DOHH2 (cell line): Measurements from ENCODE around the gene AUTS2.

Experiments
- H3F3A ChIP-seq: fragments of 200-600 bp; sonication (generic), shearing (Covaris generic); 2 replicates; pipeline ENCODE4 v1.6.0; 2016; ENCODE audit warnings: antibody characterized with exemption, mild to moderate bottlenecking; ENCODE audit not compliant: control insufficient read depth, insufficient read depth
- H3K27ac ChIP-seq: fragments of 200-600 bp; sonication (generic); 2 replicates; pipeline ENCODE4 v1.5.1; 2014; ENCODE audit warnings: low read depth, mild to moderate bottlenecking, low read length, moderate library complexity
- H3K27me3 ChIP-seq: fragments of 200-600 bp; sonication (generic); 2 replicates; pipeline ENCODE4 v1.6.1; 2014; ENCODE audit warnings: mild to moderate bottlenecking, low read length, mixed read lengths; ENCODE audit not compliant: control insufficient read depth
- H3K36me3 ChIP-seq: fragments of 200-600 bp; sonication (generic); 2 replicates; pipeline ENCODE4 v1.6.1; 2014; ENCODE audit warnings: mild to moderate bottlenecking, low read length, moderate library complexity, mixed read lengths; ENCODE audit not compliant: control insufficient read depth
- H3K4me1 ChIP-seq: fragments of 200-600 bp; sonication (generic); 2 replicates; pipeline ENCODE4 v1.6.1; 2014; ENCODE audit warnings: mild to moderate bottlenecking, low read length, mixed read lengths; ENCODE audit not compliant: control insufficient read depth
- H3K4me2 ChIP-seq: fragments of 200-600 bp; sonication (generic); 2 replicates; pipeline ENCODE4 v1.6.0; 2014; ENCODE audit warnings: mild to moderate bottlenecking, low read length, moderate library complexity
- H3K4me3 ChIP-seq: fragments of 200-600 bp; sonication (generic); 2 replicates; pipeline ENCODE4 v1.5.1; 2014; ENCODE audit warnings: mild to moderate bottlenecking, low read length, mixed read lengths
- H3K79me2 ChIP-seq: fragments of 200-600 bp; sonication (generic); 2 replicates; pipeline ENCODE4 v1.6.1; 2014; ENCODE audit warnings: mild to moderate bottlenecking, low read length, mixed read lengths; ENCODE audit not compliant: control insufficient read depth
- H3K9me2 ChIP-seq: fragments of 200-600 bp; sonication (generic); replicated peaks from 2 replicates; pipeline ENCODE4 v1.6.1; 2014; ENCODE audit warnings: mild to moderate bottlenecking, low read length, mixed read lengths; ENCODE audit not compliant: control insufficient read depth
- H3K9me3 ChIP-seq: fragments of 200-600 bp; sonication (generic); 2 replicates; pipeline ENCODE4 v1.6.1; 2014; ENCODE audit warnings: antibody characterized with exemption, low read length, mixed read lengths; ENCODE audit not compliant: control insufficient read depth, insufficient read depth
- H4K20me1 ChIP-seq: fragments of 200-600 bp; sonication (generic); 2 replicates; pipeline ENCODE4 v1.6.0; 2014; ENCODE audit warnings: low read depth, mild to moderate bottlenecking, antibody characterized with exemption, low read length, moderate library complexity; ENCODE audit not compliant: control insufficient read depth, insufficient read depth
- CTCF ChIP-seq: fragments of 200-600 bp; sonication (generic); IDR thresholded peaks from one replicate; pipeline ENCODE4 v1.5.1; 2014; ENCODE audit warnings: antibody characterized with exemption, mild to moderate bottlenecking, low read depth, low read length; ENCODE audit not compliant: poor library complexity, severe bottlenecking
- EZH2phosphoT487 ChIP-seq: fragments of 200-600 bp; sonication (generic); IDR thresholded peaks from 2 replicates; pipeline ENCODE4 v1.6.1; 2017; ENCODE audit warnings: borderline replicate concordance, mild to moderate bottlenecking, antibody characterized with exemption, low read length, moderate library complexity, mixed read lengths

The AUTS2 gene

GRCh38 chr7:69868921-69869320 lies 270.6 kb downstream of the AUTS2 start:
- Histone ChIP-seq H3K9me2 (no peaks in the 10 kb centered on the region), H3K79me2 (peaks cover 84% of the 10 kb centered on the region), H3K27me3 (no peaks in the 10 kb centered on the region), H3K4me3 (no peak overlapping the region), H3F3A (no peaks in the 10 kb centered on the region), H3K4me1 (peaks cover 28% of the 10 kb centered on the region), H3K9me3 (no peaks in the 10 kb centered on the region), H3K4me2 (no peak overlapping the region), H3K27ac (no peak overlapping the region), H4K20me1 (peaks cover 9% of the 10 kb centered on the region; the same call in 1 of the 2 replicates), H3K36me3 (no peaks in the 10 kb centered on the region)
- no peak for TF ChIP-seq EZH2phosphoT487
- TF ChIP-seq CTCF: no peak

- no peaks in the 10 kb centered on the region for H3F3A ChIP-seq
- H3K27me3 ChIP-seq: no peaks in the 10 kb centered on the region
- TF ChIP-seq EZH2phosphoT487 (no peak), CTCF (no peak)
- H3K4me2 ChIP-seq: no peak overlapping the region
- H3K4me3 ChIP-seq: no peak overlapping the region
- no peaks in the 10 kb centered on the region for H3K36me3 ChIP-seq
- no peaks in the 10 kb centered on the region for H4K20me1 ChIP-seq
- peaks cover 78% of the 10 kb centered on the region for H3K79me2 ChIP-seq
- H3K9me2 ChIP-seq: no peaks in the 10 kb centered on the region
- H3K9me3 ChIP-seq: no peaks in the 10 kb centered on the region
- peaks cover 17% of the 10 kb centered on the region for H3K4me1 ChIP-seq
- no peak overlapping the region for H3K27ac ChIP-seq
These were observed 273.1 kb downstream of the AUTS2 start for GRCh38 chr7:69871213-69871885.

DNA sequence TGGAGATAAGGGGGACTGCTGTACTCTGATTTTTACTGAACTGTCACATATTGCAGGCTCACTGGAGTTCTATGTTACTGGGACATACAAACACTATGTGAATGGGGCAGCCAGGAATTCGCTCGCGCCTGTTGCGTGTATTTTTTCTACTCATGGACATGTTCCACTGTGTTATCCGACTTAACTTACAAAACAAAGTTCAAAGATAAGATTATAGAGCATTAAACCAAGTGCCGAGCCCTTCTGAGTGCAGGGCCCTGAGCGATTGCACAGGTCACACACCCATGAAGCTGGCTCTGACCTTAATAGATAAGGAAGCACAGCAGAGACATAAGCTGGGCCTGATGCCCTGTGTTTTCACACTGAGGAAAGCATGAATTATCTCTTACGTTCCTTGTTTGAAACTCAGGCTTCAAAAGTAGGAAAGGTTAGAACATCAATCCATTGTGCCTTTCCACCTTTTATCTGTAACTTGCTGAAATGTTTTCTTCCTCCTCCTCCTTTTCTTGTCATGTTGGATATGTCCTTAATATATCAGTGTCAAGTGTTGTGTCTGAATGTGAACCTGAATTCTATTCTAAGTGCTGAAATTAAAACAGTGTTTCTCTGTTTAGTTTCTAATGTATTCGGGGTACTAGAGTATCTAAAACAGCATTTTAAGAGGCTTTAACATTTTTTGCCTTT lies 273.8 kb downstream of the AUTS2 start:
- no peak overlapping the region for H3K4me2 ChIP-seq
- no peaks in the 10 kb centered on the region for H3K9me2 ChIP-seq
- peaks cover 77% of the 10 kb centered on the region for H3K79me2 ChIP-seq

More for the DNA sequence above, 273.8 kb downstream of the AUTS2 start:
- H4K20me1 ChIP-seq: no peaks in the 10 kb centered on the region
- no peaks in the 10 kb centered on the region for H3K9me3 ChIP-seq
- no peaks in the 10 kb centered on the region for H3K27me3 ChIP-seq
- no peak overlapping the region for H3K27ac ChIP-seq
- H3K4me3 ChIP-seq: no peak overlapping the region
- H3F3A ChIP-seq: no peaks in the 10 kb centered on the region
- H3K36me3 ChIP-seq: no peaks in the 10 kb centered on the region
- H3K4me1 ChIP-seq: peaks cover 17% of the 10 kb centered on the region
- TF ChIP-seq CTCF (no peak), EZH2phosphoT487 (no peak)
